GM18858 (cell line): Measurements from ENCODE around the gene SUSD4.
A peak's percentile ranks its signal among the peaks of the same experiment; 100 is the strongest.

Source experiments
- ATAC-seq: cut with Tn5 transposase; IDR thresholded peaks from one replicate; pipeline ENCODE4 v1.9.1; 2021; ENCODE audit not compliant: unreplicated experiment

The SUSD4 gene

DNA sequence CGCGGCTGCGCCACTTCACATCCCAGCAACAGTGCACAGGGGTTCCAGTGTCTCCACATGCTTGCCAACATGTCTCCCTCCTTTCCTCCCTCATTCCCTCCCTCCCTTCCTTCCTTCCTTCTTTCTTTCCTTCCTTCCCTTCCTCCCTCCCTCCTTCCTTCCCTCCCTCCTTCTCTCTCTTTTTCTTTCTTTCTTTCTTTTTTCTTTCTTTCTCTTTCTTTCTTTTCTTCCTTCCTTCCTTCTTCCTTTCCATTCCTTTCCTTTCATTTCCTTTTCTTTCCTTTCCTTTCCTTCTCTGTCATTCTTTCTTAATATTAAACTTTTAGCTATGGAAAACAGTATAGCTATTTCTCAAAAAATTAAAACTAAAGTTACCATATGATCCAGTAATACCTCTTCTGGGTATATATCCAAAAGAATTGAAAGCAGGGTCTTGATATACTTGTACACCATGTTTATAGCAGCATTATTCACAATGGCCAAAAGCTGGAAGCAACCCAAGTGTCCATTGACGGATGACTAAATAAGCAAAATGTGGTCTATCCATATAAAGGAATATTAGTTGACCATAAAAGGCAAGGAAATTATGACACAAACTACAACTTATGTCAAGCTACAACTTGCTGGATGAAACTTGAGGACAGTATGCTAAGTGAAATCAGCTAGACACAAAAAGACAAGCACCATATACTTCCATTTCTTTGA lies 165.9 kb downstream of the SUSD4 start:
- ATAC-seq = no peak

DNA sequence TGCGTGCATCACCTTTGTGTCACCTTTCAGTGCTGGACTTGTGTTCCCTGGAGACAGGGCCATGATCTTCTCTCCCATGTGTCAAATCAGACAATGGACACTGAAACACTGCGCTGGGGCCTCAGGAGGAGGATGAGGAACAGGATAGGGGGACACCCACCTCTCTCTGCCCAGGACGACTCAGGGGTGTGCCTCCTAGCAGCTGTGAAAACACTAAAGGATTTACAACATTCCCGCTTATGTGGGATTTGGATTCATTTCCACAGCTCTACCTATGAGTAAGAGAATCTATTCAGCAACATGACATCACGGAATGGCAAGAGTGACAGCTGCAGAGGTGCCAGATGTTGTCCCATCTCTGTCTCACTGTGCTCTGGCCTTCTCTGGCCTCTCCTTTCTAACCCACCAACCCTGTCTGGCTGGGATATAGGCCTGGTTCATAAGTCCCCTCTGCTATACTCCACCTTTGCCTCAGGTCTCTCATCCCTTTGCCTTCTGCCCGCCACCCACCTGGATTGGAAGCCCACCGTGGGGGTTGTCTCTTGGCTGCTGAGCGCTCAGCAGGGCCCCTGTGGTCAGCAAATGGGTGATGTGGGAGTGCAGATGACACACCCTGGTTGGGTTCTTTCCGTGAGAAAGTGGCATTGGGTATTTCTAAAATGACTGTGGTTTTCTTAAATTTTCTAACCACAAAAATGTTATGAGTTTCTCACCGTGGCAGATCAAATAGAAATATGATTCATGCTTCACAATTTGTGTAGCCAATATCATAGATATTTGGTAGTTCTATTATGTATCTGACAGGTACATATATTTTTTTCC lies 173.9 kb downstream of the SUSD4 start:
- ATAC-seq = peak; percentile 58

DNA sequence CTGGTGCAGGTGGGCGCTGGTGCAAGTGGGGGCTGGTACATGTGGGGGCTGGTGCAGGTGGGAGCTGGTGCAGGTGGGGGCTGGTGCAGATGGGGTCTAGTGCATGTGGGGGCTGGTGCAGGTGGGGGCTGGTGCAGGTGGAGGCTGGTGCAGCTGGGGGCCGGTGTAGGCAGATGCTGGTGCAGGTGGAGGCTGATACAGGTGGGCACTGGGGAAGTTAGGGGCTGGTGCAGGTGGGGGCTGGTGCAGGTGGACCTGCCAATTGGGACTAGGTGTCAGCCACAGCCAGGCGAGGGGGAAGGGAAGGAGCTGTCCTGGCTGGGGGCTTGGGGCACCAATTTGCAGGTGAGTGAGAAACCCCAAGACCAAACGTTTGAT lies 174.5 kb downstream of the SUSD4 start:
- no peak for ATAC-seq

DNA sequence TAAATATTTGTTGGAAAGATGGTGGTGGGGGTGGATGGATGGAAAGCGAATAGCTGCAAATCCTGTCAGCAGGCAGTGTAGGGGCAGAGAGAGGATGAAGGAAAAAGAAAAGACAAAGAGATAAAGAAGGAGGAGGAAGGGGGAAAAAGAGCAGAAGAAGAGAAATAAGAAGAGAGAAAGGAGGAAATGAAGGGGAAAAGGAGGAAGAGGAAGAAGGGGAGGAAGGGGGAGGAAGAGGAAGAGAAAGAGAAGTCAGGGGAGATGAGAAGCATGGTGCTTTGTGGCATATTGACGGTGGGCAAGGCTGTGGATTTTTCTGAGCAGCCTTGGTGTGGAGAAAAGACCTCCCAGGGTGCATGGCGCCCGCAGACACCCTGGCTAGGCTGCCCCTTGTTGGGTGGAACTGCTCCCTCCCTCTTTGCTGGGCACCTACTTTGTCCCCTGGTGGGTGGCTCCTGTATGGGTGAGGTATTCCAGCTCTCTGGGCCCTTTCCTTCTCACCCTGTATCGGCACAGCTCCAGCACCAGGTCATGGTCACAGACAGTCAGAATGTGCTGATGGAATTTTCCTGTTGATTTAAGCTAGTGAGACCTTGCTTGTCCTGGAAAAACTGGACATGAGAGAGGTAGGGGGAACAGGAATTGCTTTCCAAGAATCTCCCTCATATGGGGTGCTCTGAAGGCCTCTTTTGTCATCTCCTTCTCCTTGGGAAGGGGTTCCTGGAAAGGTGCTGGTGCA lies 175.2 kb downstream of the SUSD4 start:
- no peak for ATAC-seq

DNA sequence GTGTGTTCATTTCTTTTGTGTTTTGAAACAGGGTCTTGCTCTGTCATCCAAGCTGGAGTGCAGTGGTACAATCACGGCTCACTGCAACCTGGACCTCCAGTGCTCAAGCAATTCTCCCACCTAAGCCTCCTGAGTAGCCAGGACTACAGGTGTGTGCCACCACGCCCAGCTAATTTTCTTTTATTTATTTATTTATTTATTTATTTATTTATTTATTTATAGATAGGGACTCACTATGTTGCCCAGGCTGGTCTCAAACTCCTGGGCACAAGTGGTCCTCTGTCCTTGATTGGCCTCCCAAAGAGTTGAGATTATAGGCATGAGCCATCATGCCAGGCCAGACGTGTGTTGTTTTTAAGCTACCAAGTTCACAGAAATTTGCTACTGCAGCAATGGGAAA lies 177.2 kb downstream of the SUSD4 start:
- ATAC-seq = no peak

DNA sequence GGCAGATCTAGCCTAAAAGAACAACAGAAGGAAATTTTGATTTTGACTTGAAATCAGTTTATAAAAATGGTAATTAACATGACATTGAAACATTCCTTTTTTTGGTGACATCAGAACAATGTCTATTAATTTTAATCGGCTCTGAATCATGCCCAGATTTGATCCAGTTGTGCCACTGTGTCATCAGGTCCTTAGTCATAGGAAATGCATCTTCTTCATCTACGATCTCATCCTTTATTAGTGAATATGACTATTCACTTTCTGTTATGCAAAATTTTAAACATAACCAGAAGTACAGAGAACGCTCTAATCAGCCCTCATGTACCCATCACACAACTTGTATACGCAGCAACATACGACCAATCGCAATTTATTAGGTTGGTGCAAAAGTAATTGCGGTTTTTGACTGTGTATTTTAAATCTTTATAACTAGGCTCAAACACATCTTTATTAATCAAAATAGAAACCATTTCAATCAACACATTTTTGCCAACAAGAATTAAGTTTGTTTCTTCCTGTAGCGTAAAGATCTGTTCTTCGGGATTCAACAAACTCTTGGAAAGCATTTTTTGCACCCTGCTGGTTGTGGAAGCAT lies 180.6 kb downstream of the SUSD4 start:
- ATAC-seq = no peak

DNA sequence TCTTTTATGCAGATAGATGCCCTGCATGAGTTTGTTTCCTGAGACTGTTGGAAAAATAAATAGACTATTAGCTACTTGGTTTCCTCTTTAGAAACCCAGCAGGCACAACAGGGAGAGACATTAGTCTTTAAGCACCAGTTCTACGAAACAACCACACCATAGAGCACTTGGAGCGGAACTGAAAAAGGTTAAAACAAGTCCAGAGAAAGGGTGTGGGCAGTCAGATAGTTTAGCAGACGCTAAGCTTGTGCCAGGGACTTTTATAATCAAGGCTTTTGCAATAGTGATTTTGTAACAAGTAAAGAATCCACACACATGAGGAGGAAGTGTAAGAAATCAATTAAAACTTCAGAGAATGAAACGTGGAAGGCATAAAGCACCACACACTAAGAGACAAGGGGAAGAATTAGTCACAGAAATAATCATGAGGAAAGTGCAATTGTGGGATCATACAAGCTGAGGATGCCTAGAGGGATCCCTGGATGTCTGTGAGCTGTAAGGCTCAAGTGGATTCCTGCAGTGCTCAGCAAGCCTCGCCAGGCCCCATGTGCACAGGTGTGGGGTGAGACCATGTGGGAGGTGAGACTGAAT lies 183.2 kb downstream of the SUSD4 start:
- no peak for ATAC-seq

DNA sequence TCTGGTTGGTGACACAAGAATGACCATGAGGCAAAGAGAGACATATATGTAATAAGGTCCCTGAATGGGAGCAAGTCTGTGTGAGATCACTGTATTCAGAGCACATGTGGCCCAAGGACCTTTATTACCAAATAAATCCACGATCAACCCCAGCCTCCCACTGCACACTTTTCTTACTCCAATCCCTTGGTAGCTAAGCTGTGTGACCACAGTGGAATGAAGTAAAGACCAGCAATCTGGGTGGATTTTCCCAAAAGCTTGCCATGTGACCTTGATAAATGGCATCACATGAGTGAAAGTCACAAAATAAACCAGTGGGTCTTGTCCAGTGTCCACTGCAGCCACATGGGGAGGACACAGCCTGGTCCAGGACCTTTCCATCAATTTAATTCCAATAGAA lies 184.2 kb downstream of the SUSD4 start:
- no peak for ATAC-seq

DNA sequence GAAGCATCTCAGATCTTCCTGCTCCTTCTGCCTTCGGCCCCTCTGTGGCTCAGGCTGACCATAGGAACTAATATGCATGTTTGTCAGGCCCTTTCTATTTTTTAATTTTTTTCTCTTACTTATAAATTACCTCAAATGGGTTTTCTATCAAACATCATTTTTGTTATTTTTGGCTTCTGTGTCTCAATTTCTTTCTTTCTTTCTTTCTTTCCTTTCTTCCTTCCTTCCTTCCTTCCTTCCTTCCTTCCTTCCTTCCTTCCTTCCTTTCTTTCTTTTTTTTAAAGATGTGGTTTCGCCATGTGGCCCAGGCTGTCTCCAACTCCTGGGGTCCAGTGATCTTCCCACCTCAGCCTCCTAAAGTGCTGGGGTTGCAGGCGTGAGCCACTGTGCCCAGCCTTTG lies 184.7 kb downstream of the SUSD4 start:
- no peak for ATAC-seq

DNA sequence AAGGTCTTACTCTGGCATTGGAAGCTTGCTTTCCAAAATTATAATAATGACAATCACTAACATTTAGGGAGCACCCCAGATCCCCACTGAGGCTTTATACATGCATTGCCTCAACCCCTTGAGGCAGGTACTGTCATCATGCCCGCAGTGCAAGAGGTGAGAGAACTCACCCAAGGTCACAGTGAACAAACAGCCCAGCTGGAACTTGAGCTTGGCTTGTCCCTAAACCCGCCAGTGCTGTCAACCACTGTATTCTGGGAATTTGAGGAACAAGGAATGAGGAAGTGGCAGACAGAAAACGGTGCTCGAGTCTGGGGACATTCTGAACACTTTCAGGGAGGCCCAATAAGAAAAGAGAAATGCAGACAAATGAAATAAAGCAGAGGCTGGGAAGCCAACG lies 186.3 kb downstream of the SUSD4 start:
- no peak for ATAC-seq

DNA sequence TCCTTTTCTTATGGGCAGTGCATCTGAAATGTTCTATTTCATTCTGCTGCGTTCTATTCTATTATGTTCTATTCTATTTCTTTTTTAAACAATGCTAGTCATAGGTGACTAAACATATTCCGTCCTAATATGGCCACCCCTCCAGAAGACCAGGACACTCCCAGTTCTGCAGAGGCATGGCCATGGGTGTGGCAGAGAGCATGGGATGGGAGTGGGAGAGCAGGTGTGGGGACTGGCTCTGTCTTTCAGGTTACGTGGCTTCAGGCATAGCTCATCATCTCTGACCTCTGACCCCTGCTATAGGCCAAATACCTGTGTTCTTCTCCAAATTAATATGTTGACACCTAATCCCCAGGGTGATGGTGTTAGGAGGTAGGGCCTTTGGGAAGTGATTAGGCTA lies 187.5 kb downstream of the SUSD4 start:
- no peak for ATAC-seq

DNA sequence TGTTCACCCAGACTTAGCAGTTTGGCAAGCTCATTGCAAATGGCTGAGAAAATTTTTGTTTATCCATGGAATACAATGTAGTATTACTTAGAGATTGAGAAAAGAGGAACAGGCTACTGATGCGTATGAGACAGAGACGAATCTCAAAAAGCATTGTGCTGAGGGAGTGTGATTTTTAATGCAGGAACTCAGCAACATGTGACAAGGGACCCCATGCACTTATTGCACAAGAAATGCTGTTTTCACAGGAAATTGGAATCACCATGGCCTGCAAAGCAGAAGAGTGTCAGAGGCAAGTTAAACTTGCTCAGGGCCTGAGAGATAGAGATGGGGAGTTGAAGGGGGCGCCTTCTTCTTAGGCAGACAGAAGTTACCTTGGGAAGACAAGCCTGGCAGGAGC lies 188.3 kb downstream of the SUSD4 start:
- no peak for ATAC-seq

DNA sequence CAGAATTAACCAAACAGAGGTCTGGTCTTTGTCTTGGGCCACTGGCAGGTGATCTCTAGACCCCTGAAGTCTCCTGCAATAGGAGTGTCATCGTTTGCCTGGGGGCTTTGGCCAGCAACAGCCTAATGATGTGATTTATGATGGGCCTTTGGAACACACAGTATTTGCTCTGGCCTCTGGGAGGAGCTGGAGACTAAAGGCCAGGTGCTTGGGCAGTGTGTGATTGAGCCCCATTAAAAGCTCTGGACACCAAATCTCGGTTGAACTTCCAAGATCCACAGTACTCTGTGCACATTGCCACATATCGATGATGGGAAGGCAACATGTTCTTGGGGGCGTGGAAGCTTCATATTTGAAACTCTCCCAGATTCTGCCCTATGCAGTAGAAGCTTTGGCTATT lies 188.9 kb downstream of the SUSD4 start:
- ATAC-seq = no peak
